CD4-positive, CD25-positive, alpha-beta regulatory T cell (primary cell): ENCODE results near the gene OR2S2. TPM values are rescaled to one million over a fixed set of nuclear protein-coding genes. Genes with fewer than 3 reads are reported as not detected.

ENCODE experiments used
- ATAC-seq, 2 donors: fragments of 150-1000 bp; cut with Tn5 transposase; one replicate each; pipeline ENCODE4 v1.10.0; 2021; ENCODE audit warnings: low read depth in 2 of 2, moderate number of reproducible peaks in 2 of 2, moderate library complexity in 1 of 2
- DNase-seq, 3 donors: peaks; one replicate each; pipeline versions ENCODE4 v3.0.0 to v3.0.0-alpha.2; 2012 to 2022; ENCODE audit warnings: mixed read lengths in 1 of 3
- H3K27ac ChIP-seq: one replicate; pipeline ENCODE4 v1.7.0; 2013; ENCODE audit warnings: mild to moderate bottlenecking, low read length; ENCODE audit not compliant: insufficient read depth, poor library complexity, severe bottlenecking
- H3K27me3 ChIP-seq: one replicate; pipeline ENCODE4 v1.7.0; 2013; ENCODE audit warnings: low read length; ENCODE audit not compliant: control insufficient read depth, insufficient read depth
- H3K36me3 ChIP-seq: one replicate; pipeline ENCODE4 v1.7.0; 2013; ENCODE audit warnings: mild to moderate bottlenecking, low read length, moderate library complexity; ENCODE audit not compliant: control insufficient read depth, insufficient read depth
- H3K4me1 ChIP-seq: 2 replicates; pipeline ENCODE4 v1.7.0; 2013; ENCODE audit warnings: mild to moderate bottlenecking, low read length; ENCODE audit not compliant: insufficient read depth, control insufficient read depth, poor library complexity, severe bottlenecking
- H3K4me3 ChIP-seq: one replicate; pipeline ENCODE4 v1.7.0; 2013; ENCODE audit warnings: low read depth, mild to moderate bottlenecking, low read length, moderate library complexity
- H3K9me3 ChIP-seq, 2 experiments: 1 replicate in 1 of 2; 2 replicates in 1 of 2; pipeline ENCODE4 v1.7.0; 2013; ENCODE audit warnings: low read length in 2 of 2, mild to moderate bottlenecking in 1 of 2, moderate library complexity in 1 of 2; ENCODE audit not compliant: control insufficient read depth in 2 of 2
- H3K27ac Mint-ChIP-seq, 3 donors: one replicate each; pipeline ENCODE4 v1.8.0; 2020 to 2022; ENCODE audit warnings: mild to moderate bottlenecking in 3 of 3, mixed read lengths in 3 of 3, moderate library complexity in 2 of 3
- H3K27me3 Mint-ChIP-seq: one replicate; pipeline ENCODE4 v1.8.0; 2022; ENCODE audit warnings: mild to moderate bottlenecking, mixed read lengths
- H3K36me3 Mint-ChIP-seq: one replicate; pipeline ENCODE4 v1.8.0; 2020; ENCODE audit warnings: mixed read lengths
- H3K4me1 Mint-ChIP-seq, 4 donors: one replicate each; pipeline ENCODE4 v1.8.0; 2020 to 2022; ENCODE audit warnings: mixed read lengths in 4 of 4, mild to moderate bottlenecking in 1 of 4
- H3K4me3 Mint-ChIP-seq, 4 donors: one replicate each; pipeline ENCODE4 v1.8.0; 2020 to 2022; ENCODE audit warnings: mild to moderate bottlenecking in 4 of 4, mixed read lengths in 4 of 4, moderate library complexity in 3 of 4
- H3K9me3 Mint-ChIP-seq, 7 donors: one replicate each; pipeline ENCODE4 v1.8.0; 2020 to 2022; ENCODE audit warnings: mixed read lengths in 7 of 7, mild to moderate bottlenecking in 3 of 7, moderate library complexity in 2 of 7
- polyA plus RNA-seq, 4 donors: library from polyadenylated mRNA; unstranded; fragments of 300-500 nt; fragmentation: Illumina TruSeq; gene quantifications; one replicate each; pipeline ENCODE4 v1.2.3, GENCODE V29; 2021
- total RNA-seq: library from RNA; stranded (reverse); gene quantifications from one replicate; pipeline ENCODE4 v1.2.3, GENCODE V29; 2022

OR2S2 gene
- total and polyA plus RNA-seq, 5 donors from 2014 or later: not detected

DNA sequence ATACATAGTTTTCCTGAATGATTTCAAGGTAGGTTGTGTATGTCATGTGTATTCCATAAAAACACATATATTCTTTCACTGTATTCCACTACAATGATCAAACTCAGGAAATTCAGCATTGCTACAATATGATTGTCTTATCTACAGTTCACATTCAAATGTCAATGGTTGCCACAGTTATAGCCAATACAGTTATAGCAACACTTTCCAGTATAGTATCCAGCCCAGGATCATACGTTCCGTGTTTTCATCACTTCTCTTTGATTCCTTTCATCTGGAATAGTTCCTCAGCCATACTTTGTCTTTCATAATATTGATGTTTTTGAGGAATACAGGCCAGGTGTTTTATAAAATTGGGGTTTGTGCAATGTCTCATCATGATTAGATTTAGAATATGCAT lies 9.5 kb downstream of the OR2S2 start:
- no peak overlapping the region for H3K27ac ChIP-seq
- peaks cover 28% of the 10 kb centered on the region for H3K27me3 Mint-ChIP-seq
- H3K9me3 ChIP-seq: no peaks in the 10 kb centered on the region
- H3K36me3 Mint-ChIP-seq: no peaks in the 10 kb centered on the region
- H3K27me3 ChIP-seq: peaks cover 7% of the 10 kb centered on the region
- H3K4me3 Mint-ChIP-seq: no peak overlapping the region
- H3K4me1 Mint-ChIP-seq: peaks cover 3 to 42% (median 17%) of the 10 kb centered on the region in 4 donors
- H3K9me3 Mint-ChIP-seq: no peaks in the 10 kb centered on the region
- no peaks in the 10 kb centered on the region for H3K36me3 ChIP-seq
- DNase-seq (no peak), ATAC-seq (no peak)
- H3K4me1 ChIP-seq: peaks cover 16% of the 10 kb centered on the region
- no peak overlapping the region for H3K27ac Mint-ChIP-seq
- H3K4me3 ChIP-seq: no peak overlapping the region

DNA sequence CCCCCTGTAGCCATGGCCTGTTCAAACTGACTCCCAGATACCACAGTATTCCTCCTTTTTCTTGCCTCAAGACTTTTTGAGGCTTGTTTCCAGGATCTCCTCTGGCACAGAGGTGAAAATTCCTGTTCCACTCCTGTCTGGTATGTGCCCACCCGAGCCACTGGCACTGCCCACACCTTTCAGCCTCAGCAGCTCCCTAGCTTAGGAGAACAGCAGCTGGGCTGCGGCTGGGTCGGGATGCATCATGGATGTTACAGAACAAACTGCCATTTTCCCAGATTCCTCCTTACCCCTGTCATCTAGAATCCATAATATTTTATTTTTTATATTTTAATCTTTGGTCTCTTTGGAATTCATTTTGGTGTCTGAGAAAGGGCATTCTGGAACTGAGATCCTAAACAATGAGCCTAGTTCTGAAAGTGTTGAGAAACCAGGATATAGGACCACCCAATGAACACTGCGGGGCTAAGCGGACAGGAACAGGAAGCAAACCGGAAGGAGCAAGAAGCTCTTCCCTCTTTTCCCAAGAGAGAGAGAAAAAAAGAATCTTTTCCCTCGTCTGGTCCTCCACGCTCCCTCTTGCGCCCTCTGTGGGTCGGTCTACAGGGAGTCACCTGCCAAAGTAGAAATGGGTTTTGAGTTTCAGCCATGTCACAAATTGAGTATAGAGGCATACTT lies 12.5 kb downstream of the OR2S2 start:
- peak overlapping the region; percentile 35 for H3K4me3 ChIP-seq
- peaks cover 9 to 70% (median 31%) of the 10 kb centered on the region in 4 donors for H3K4me1 Mint-ChIP-seq

DNA sequence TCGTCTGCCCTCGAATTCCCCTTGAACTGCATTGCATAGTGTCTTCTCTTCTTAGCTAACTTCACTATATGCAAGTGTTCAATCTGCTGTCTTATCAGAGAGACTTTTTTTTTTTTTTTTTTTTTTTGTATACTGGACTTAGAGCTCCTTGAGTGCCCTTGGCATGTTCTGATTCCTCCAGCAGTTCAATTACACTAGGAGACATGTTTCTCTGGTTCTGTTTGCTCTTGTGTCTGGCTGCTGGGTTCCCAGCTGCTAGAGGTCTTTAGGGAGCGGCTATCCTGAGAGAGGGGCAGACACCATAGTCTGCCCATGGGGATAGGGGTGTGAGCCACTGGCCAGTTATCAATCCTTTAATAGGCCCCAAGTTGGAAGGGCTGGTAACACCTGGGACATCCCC lies 13.1 kb downstream of the OR2S2 start:
- Histone ChIP-seq H3K9me3 (no peaks in the 10 kb centered on the region), H3K4me3 (no peak overlapping the region), H3K27me3 (peaks cover 2% of the 10 kb centered on the region), H3K36me3 (no peaks in the 10 kb centered on the region), H3K27ac (no peak overlapping the region), H3K4me1 (peaks cover 43% of the 10 kb centered on the region)
- Mint-ChIP-seq H3K4me1 (peaks cover 13 to 77% (median 36%) of the 10 kb centered on the region in 4 donors), H3K4me3 (no peak overlapping the region), H3K36me3 (no peaks in the 10 kb centered on the region), H3K9me3 (peaks cover 0 to 1% (median 0%) of the 10 kb centered on the region in 7 donors), H3K27ac (peak overlapping the region in 2 of 3 donors; percentile 66 to 85), H3K27me3 (peaks cover 12% of the 10 kb centered on the region)
- ATAC-seq: no peak
- DNase-seq: no peak

More for the DNA sequence above, 12.5 kb downstream of the OR2S2 start:
- Mint-ChIP-seq H3K9me3 (peaks cover 0 to 1% (median 0%) of the 10 kb centered on the region in 7 donors), H3K27ac (peak overlapping the region in 1 of 3 donors; percentile 92), H3K27me3 (peaks cover 15% of the 10 kb centered on the region), H3K4me3 (peak overlapping the region in 2 of 4 donors; percentile 48 to 62), H3K36me3 (no peaks in the 10 kb centered on the region)
- Histone ChIP-seq H3K27me3 (peaks cover 2% of the 10 kb centered on the region), H3K4me1 (peaks cover 37% of the 10 kb centered on the region), H3K27ac (no peak overlapping the region), H3K9me3 (no peaks in the 10 kb centered on the region), H3K36me3 (no peaks in the 10 kb centered on the region)
- ATAC-seq (peak; percentile 47 to 65), DNase-seq (peak; percentile 42 to 63 (median 53))

DNA sequence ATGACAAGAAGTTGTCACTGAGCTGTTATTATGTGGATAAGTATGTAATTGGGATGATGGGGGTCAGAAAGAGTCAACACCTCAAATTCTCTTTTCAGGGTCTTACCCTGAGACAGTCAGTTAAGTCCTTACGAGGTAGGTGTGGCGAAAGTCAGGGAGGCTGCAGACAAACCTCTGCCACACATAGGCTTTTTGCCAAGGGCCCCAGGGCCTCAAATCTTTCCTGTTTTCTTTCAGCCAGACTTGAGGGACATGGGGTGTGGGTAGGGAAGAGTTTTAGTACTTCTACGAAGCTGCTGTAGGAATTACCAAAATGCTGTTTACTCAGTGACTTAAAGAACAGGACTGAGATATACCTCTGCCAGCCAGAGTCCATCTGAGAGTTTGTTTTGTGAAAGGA lies 13.8 kb downstream of the OR2S2 start:
- peak overlapping the region; percentile 66 to 85 (median 74) for H3K27ac Mint-ChIP-seq
- no peak for DNase-seq
- H3K27ac ChIP-seq: no peak overlapping the region

DNA sequence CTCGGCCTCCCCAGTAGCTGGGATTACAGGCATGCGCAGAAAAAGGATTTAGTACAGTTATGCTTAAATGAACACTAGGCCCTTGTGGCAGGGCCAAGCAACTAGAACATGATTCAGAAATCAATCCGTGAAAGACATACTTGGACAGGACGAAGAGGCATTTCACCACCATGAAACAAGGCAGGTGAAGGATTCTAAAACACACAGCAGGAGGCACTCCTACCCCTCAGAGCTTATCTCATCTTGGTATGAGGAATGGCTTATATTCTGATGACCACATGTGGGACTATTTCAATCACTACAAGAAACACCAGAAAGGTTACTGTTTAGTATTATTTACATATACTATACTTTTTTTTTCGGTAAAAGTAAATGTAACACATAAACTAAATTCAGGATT lies 15.7 kb downstream of the OR2S2 start:
- H3K27ac ChIP-seq: no peak overlapping the region
- Mint-ChIP-seq H3K9me3 (peaks cover 0 to 1% (median 0%) of the 10 kb centered on the region in 7 donors), H3K27ac (peak overlapping the region in 2 of 3 donors; percentile 25 to 95), H3K4me3 (no peak overlapping the region), H3K4me1 (peaks cover 15 to 85% (median 50%) of the 10 kb centered on the region in 4 donors), H3K36me3 (no peaks in the 10 kb centered on the region), H3K27me3 (peaks cover 5% of the 10 kb centered on the region)
- H3K36me3 ChIP-seq: no peaks in the 10 kb centered on the region
- no peak for ATAC-seq
- no peak for DNase-seq
- H3K9me3 ChIP-seq: no peaks in the 10 kb centered on the region
- H3K4me1 ChIP-seq: peaks cover 52% of the 10 kb centered on the region
- no peaks in the 10 kb centered on the region for H3K27me3 ChIP-seq
- no peak overlapping the region for H3K4me3 ChIP-seq

More for the DNA sequence above, 13.8 kb downstream of the OR2S2 start:
- Mint-ChIP-seq H3K36me3 (no peaks in the 10 kb centered on the region), H3K9me3 (peaks cover 0 to 1% (median 0%) of the 10 kb centered on the region in 7 donors), H3K4me3 (peak overlapping the region in 1 of 4 donors; percentile 1), H3K4me1 (peaks cover 13 to 78% (median 39%) of the 10 kb centered on the region in 4 donors), H3K27me3 (peaks cover 12% of the 10 kb centered on the region)
- ATAC-seq: no peak
- Histone ChIP-seq H3K4me1 (peaks cover 47% of the 10 kb centered on the region), H3K4me3 (no peak overlapping the region), H3K27me3 (no peaks in the 10 kb centered on the region), H3K36me3 (no peaks in the 10 kb centered on the region), H3K9me3 (no peaks in the 10 kb centered on the region)

DNA sequence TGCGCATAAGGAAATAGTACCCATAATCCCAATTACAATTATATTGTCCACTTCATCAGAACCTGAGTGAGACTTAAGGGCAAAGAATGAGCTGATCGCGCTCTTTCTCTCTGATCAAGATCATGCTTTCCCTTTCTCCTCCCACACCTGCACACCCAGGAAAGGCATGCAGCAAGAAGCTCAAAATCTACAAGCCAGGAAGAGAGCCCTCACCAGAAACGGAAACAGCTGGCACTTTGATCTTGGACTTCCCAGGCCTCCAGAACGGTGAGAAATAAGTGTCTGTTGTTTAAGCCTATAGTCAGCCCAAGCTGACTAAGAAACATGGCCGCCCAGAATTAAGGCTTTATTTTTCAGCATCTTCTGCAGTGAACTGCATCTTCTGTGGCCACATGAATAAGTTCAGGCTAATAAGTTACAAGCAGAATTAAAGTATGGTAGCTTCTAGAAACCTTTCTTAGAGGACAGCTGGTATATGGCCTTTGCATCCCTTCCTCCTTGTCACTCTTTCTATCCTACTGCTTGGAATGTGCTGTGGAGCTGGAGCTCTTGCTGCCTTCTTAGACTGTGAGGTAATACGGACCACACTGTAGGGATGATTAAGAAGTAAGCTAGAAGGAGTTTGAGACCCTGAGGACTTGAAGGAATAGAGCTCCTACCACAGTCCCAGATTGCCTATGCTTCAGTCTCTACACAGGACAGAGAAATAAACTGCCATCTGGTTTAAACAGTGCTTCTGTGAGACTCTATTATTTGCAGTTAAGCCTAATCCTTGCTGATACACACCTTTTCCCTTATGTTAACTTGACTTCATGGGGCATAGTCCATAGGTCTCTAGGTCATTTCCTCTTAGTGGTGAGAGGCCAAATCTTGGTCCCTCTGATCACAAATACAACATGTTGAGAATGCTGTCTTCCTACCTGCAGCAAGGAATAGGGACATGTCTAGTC lies 17.2 kb downstream of the OR2S2 start:
- peaks cover 5% of the 10 kb centered on the region for H3K27me3 Mint-ChIP-seq
- peak in 2 of 3 donors; percentile 48 to 75 for DNase-seq
- H3K36me3 Mint-ChIP-seq: no peaks in the 10 kb centered on the region
- Histone ChIP-seq H3K4me1 (peaks cover 51% of the 10 kb centered on the region), H3K9me3 (no peaks in the 10 kb centered on the region), H3K27ac (peak overlapping the region; percentile 48), H3K4me3 (peak overlapping the region; percentile 61), H3K27me3 (no peaks in the 10 kb centered on the region), H3K36me3 (no peaks in the 10 kb centered on the region)
- H3K9me3 Mint-ChIP-seq: peaks cover 0 to 5% (median 1%) of the 10 kb centered on the region in 7 donors
- peak overlapping the region in 3 of 4 donors; percentile 27 to 83 (median 73) for H3K4me3 Mint-ChIP-seq
- H3K4me1 Mint-ChIP-seq: peaks cover 16 to 85% (median 55%) of the 10 kb centered on the region in 4 donors
- peak overlapping the region; percentile 79 to 95 (median 91) for H3K27ac Mint-ChIP-seq
- ATAC-seq: peak; percentile 73 to 77

DNA sequence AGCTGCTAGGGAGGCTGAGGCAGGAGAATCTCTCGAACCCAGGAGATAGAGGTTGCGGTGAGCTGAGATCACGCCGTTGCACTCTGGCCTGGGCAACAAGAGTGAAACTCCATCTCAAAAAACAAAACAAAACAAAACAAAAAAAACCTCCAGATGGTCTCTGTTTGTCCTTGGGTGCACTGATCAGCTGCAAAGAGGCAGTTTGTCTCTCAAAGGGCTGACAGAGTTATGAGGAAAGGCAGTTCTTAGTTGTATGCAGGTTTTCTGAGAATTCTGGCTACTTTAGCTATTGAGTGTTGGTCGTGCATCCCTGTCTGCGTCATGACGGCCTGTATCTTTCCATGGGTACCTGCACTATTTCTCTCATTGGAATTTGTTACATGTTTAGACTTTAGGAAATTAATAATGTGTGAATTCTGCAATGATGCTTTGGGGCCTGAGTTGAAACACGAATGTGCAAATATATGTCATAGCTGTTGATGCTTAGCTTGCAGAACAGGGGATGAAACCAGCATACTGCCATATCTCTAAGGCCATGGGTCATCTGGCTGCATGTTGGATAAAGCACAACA lies 18.2 kb downstream of the OR2S2 start:
- peak overlapping the region; percentile 48 for H3K27ac ChIP-seq
- Mint-ChIP-seq H3K9me3 (peaks cover 0 to 5% (median 1%) of the 10 kb centered on the region in 7 donors), H3K27me3 (peaks cover 5% of the 10 kb centered on the region), H3K4me3 (peak overlapping the region; percentile 11 to 83 (median 50)), H3K36me3 (no peaks in the 10 kb centered on the region), H3K4me1 (peaks cover 13 to 76% (median 49%) of the 10 kb centered on the region in 4 donors), H3K27ac (peak overlapping the region; percentile 79 to 95 (median 91))
- ATAC-seq (peak in 1 of 2 donors; percentile 21), DNase-seq (peak in 1 of 3 donors; percentile 31)
- H3K4me3 ChIP-seq: peak overlapping the region; percentile 61
- peaks cover 41% of the 10 kb centered on the region for H3K4me1 ChIP-seq
- no peaks in the 10 kb centered on the region for H3K27me3 ChIP-seq
- H3K9me3 ChIP-seq: no peaks in the 10 kb centered on the region
- no peaks in the 10 kb centered on the region for H3K36me3 ChIP-seq
